ENCODE measurements around the gene EFNA2. TPM values are rescaled to one million over a fixed set of nuclear protein-coding genes. Genes with fewer than 3 reads are reported as not detected.

Gene EFNA2
- total RNA-seq, 1 experiment from 2014 or later, result 12.2 TPM

GRCh38 chr19:1249990-1250436 is 35.7 kb upstream of the EFNA2 start:
- Histone ChIP-seq H3K4me2 (ENCODE audit: low read length) (peak overlapping the region; percentile 99), H3K4me1 (ENCODE audit: control insufficient read depth in 1 of 2, insufficient read depth in 2 of 2, low read length in 2 of 2) (peaks cover 40 to 74% of the 10 kb centered on the region in 2 experiments), H3K79me2 (ENCODE audit: insufficient read depth, low read length) (peaks cover 59% of the 10 kb centered on the region), H3K27ac (ENCODE audit: low read depth, low read length) (peak overlapping the region; percentile 99), H3K4me3 (replicated peaks in 1 of 2; ENCODE audit: low read depth in 1 of 2, low read length in 2 of 2) (peak overlapping the region; percentile 68 to 74), H3K9ac (ENCODE audit: low read length) (peak overlapping the region; percentile 91), H3K9me2 (ENCODE audit: insufficient read depth) (no peaks in the 10 kb centered on the region), H3K27me3 (ENCODE audit: insufficient read depth, low read length) (no peaks in the 10 kb centered on the region), H4K20me1 (ENCODE audit: insufficient read depth) (peaks cover 3% of the 10 kb centered on the region; the same call in 1 of the 2 replicates), H3K36me3 (ENCODE audit: control insufficient read depth in 1 of 2, insufficient read depth in 2 of 2, low read length in 2 of 2) (peaks cover 17 to 30% of the 10 kb centered on the region in 2 experiments), H2AFZ (ENCODE audit: low read depth, low read length, poor library complexity, severe bottlenecking) (no peak overlapping the region), H3K9me3 (ENCODE audit: control insufficient read depth in 1 of 2, insufficient read depth in 1 of 2, low read depth in 1 of 2, low read length in 2 of 2) (no peaks in the 10 kb centered on the region)
- ChIA-PET RAD21 (ENCODE audit: low non-redundant PET in 1 of 2, low total read pairs in 2 of 2, uncharacterized antibody in 2 of 2, unreplicated experiment in 2 of 2) (no interaction called here), CTCF (no interaction called here), POLR2A (no interaction called here)
- no TSS peak for BruUV-seq (replicated peaks)
- TF ChIP-seq SRF (IDR thresholded peaks at IDR 0.05; ENCODE audit: low read depth), result no peak
- peak; percentile 43 for TF ChIP-seq TCF7L2 (IDR thresholded peaks at IDR 0.05; ENCODE audit: borderline replicate concordance, extremely low read depth, insufficient read depth, insufficient read length)
- no peak for TF ChIP-seq EZH2phosphoT487 (IDR thresholded peaks at IDR 0.05; ENCODE audit: borderline replicate concordance)
- intact Hi-C loops (cut with micrococcal nuclease), result loop anchor here (1.0 to 10.0 kb wide), 3 partner anchors 16 to 455 kb away; partner anchors contain the start of genes CNN2, PTBP1, RNU6-2 and TMEM259
- ATAC-seq (no peak), DNase-seq (ENCODE audit: low read depth, low spot score) (no peak)

- Histone ChIP-seq H3K79me2 (ENCODE audit: insufficient read depth, low read length) (peaks cover 59% of the 10 kb centered on the region), H3K9me3 (ENCODE audit: control insufficient read depth in 1 of 2, insufficient read depth in 1 of 2, low read depth in 1 of 2, low read length in 2 of 2) (no peaks in the 10 kb centered on the region), H3K27me3 (ENCODE audit: insufficient read depth, low read length) (no peaks in the 10 kb centered on the region), H3K4me3 (replicated peaks in 1 of 2; ENCODE audit: low read depth in 1 of 2, low read length in 2 of 2) (peak overlapping the region; percentile 68 to 74), H3K27ac (ENCODE audit: low read depth, low read length) (peak overlapping the region; percentile 99), H3K9ac (ENCODE audit: low read length) (peak overlapping the region; percentile 91), H2AFZ (ENCODE audit: low read depth, low read length, poor library complexity, severe bottlenecking) (no peak overlapping the region), H3K4me1 (ENCODE audit: control insufficient read depth in 1 of 2, insufficient read depth in 2 of 2, low read length in 2 of 2) (peaks cover 33 to 74% of the 10 kb centered on the region in 2 experiments), H3K4me2 (ENCODE audit: low read length) (peak overlapping the region; percentile 99), H3K9me2 (ENCODE audit: insufficient read depth) (no peaks in the 10 kb centered on the region), H4K20me1 (ENCODE audit: insufficient read depth) (peaks cover 3% of the 10 kb centered on the region; the same call in 1 of the 2 replicates), H3K36me3 (ENCODE audit: control insufficient read depth in 1 of 2, insufficient read depth in 2 of 2, low read length in 2 of 2) (peaks cover 23 to 36% of the 10 kb centered on the region in 2 experiments)
- BruUV-seq (replicated peaks), result no TSS peak
- ATAC-seq, result no peak
- DNase-seq (ENCODE audit: low read depth, low spot score), result no peak
- RAD21 ChIA-PET (ENCODE audit: low non-redundant PET in 1 of 2, low total read pairs in 2 of 2, uncharacterized antibody in 2 of 2, unreplicated experiment in 2 of 2), result no interaction called here
- TF ChIP-seq JUND (IDR thresholded peaks at IDR 0.05) (no peak), POLR2AphosphoS5 (IDR thresholded peaks at IDR 0.05; ENCODE audit: low read depth, low read length) (peak; percentile 35; the same call in 1 of the 2 replicates), ZFX (IDR thresholded peaks at IDR 0.05) (peak; percentile 40; the same call in 1 of the 2 replicates)
- POLR2A ChIA-PET, result interaction anchor here (3.1 to 3.5 kb wide), 2 partner anchors 16 to 19 kb away, joined by 29 to 40 read pairs; partner anchors contain the start of gene CIRBP
- CTCF ChIA-PET, result no interaction called here
- intact Hi-C loops (cut with micrococcal nuclease), result no loop called here
Observed at GRCh38 chr19:1250437-1251260, 35.0 kb upstream of the EFNA2 start.
